Gastroesophageal sphincter (tissue), 4 donors: Measurements from ENCODE around the gene TIMP4. TPM values are rescaled to one million over a fixed set of nuclear protein-coding genes. Genes with fewer than 3 reads are reported as not detected.

ENCODE experiments used
- ATAC-seq: fragments of 150-250 bp; one replicate; pipeline ENCODE4 v1.9.1; 2016; ENCODE audit warnings: mild to moderate bottlenecking, moderate library complexity
- H3K27ac ChIP-seq, 4 donors: fragments of 200-600 bp; sonication (generic) in 3 of 4; 1 replicate in 3 of 4; 2 replicates in 1 of 4; pipeline ENCODE4 v1.5.1; 2016 to 2019
- H3K27me3 ChIP-seq: fragments of 200-600 bp; sonication (generic); one replicate; pipeline ENCODE4 v1.5.1; 2019
- H3K36me3 ChIP-seq, 2 donors: fragments of 200-600 bp; sonication (generic); one replicate each; pipeline ENCODE4 v1.5.1; 2019; ENCODE audit warnings: control low read depth in 1 of 2
- H3K4me1 ChIP-seq, 3 donors: fragments of 200-600 bp; sonication (generic); 1 replicate in 2 of 3; 2 replicates in 1 of 3; pipeline ENCODE4 v1.5.1; 2016 to 2019; ENCODE audit warnings: control low read depth in 2 of 3
- H3K4me3 ChIP-seq, 2 donors: fragments of 200-600 bp; sonication (generic); one replicate each; pipeline ENCODE4 v1.5.1; 2019; ENCODE audit warnings: mild to moderate bottlenecking in 1 of 2, moderate library complexity in 1 of 2
- H3K9me3 ChIP-seq, 3 donors: fragments of 200-600 bp; sonication (generic); one replicate each; pipeline ENCODE4 v1.5.1; 2017 to 2019; ENCODE audit warnings: control low read depth in 2 of 3
- CTCF ChIP-seq, 4 experiments: fragments of 200-600 bp in 2 of 4; fragments of 450-650 bp in 2 of 4; sonication (generic) in 1 of 4; IDR thresholded peaks; one replicate each; pipeline ENCODE4 v1.5.1; 2017 to 2019; ENCODE audit warnings: antibody characterized with exemption in 4 of 4, mild to moderate bottlenecking in 2 of 4, moderate library complexity in 2 of 4
- EP300 ChIP-seq: sonication (generic); formaldehyde crosslinking; IDR thresholded peaks from one replicate; pipeline ENCODE4 v1.6.1; 2017; ENCODE audit warnings: antibody characterized with exemption, mild to moderate bottlenecking
- POLR2A ChIP-seq, 2 donors: fragments of 450-650 bp; IDR thresholded peaks; one replicate each; pipeline ENCODE4 v1.6.1; 2017; ENCODE audit warnings: antibody characterized with exemption in 2 of 2, mild to moderate bottlenecking in 2 of 2, moderate library complexity in 1 of 2
- POLR2AphosphoS5 ChIP-seq: sonication (generic); formaldehyde crosslinking; IDR thresholded peaks from one replicate; pipeline ENCODE4 v1.6.1; 2017; ENCODE audit warnings: antibody characterized with exemption
- WGBS, 2 donors: methylation state at CpG; one replicate each; pipeline ENCODE4 v1.1.5; 2018; ENCODE audit warnings: low coverage in 1 of 2; 5-methylcytosine and 5-hydroxymethylcytosine counted together
- total RNA-seq, 4 donors: library from RNA; depleted of rRNA; stranded (reverse); fragments of >200 nt; gene quantifications; one replicate each; pipeline ENCODE4 v1.1.0, GENCODE V29; 2016

TIMP4 gene
- total RNA-seq, 4 donors from 2014 or later, result 16.5 to 35.1 (median 29.2) TPM

GRCh38 chr3:12181301-12181700 lies 22.6 kb upstream of the TIMP4 start:
- Histone ChIP-seq H3K27me3 (no peaks in the 10 kb centered on the region), H3K4me3 (no peak overlapping the region), H3K9me3 (no peaks in the 10 kb centered on the region), H3K4me1 (no peaks in the 10 kb centered on the region), H3K27ac (no peak overlapping the region), H3K36me3 (no peaks in the 10 kb centered on the region)
- 60 to 97% methylated on average over 1 to 2 of the region's 4 CpGs for WGBS, 2 donors
- no peak for ATAC-seq
- TF ChIP-seq CTCF (IDR thresholded peaks at IDR 0.05), result no peak
- TF ChIP-seq POLR2AphosphoS5, result no peak
- no peak for TF ChIP-seq POLR2A (IDR thresholded peaks at IDR 0.05)
- TF ChIP-seq EP300, result no peak

- no peak for TF ChIP-seq EP300
- ATAC-seq, result no peak
- Histone ChIP-seq H3K4me3 (no peak overlapping the region), H3K27ac (peak overlapping the region in 1 of 4 donors; percentile 24), H3K4me1 (no peaks in the 10 kb centered on the region), H3K36me3 (no peaks in the 10 kb centered on the region), H3K27me3 (no peaks in the 10 kb centered on the region), H3K9me3 (no peaks in the 10 kb centered on the region)
- 78 to 80% methylated on average over 1 of the region's 5 CpGs for WGBS, 2 donors
Measured at GRCh38 chr3:12180631-12181030, 21.9 kb upstream of the TIMP4 start.

GRCh38 chr3:12180218-12180617 lies 21.5 kb upstream of the TIMP4 start:
- no peaks in the 10 kb centered on the region for H3K4me1 ChIP-seq
- H3K4me3 ChIP-seq, result no peak overlapping the region
- TF ChIP-seq POLR2AphosphoS5 (no peak), CTCF (IDR thresholded peaks at IDR 0.05) (no peak), EP300 (no peak), POLR2A (IDR thresholded peaks at IDR 0.05) (no peak)
- H3K27me3 ChIP-seq, result no peaks in the 10 kb centered on the region
- H3K27ac ChIP-seq, result peak overlapping the region in 1 of 4 donors; percentile 24
- H3K9me3 ChIP-seq, result no peaks in the 10 kb centered on the region
- no peaks in the 10 kb centered on the region for H3K36me3 ChIP-seq
- no peak for ATAC-seq
- WGBS, 2 donors, result 46 to 67% methylated on average over 1 to 3 of the region's 6 CpGs

GRCh38 chr3:12179441-12179840 lies 20.7 kb upstream of the TIMP4 start:
- Histone ChIP-seq H3K36me3 (no peaks in the 10 kb centered on the region), H3K4me1 (no peaks in the 10 kb centered on the region), H3K27me3 (no peaks in the 10 kb centered on the region), H3K27ac (no peak overlapping the region), H3K4me3 (no peak overlapping the region), H3K9me3 (no peaks in the 10 kb centered on the region)
- no peak for ATAC-seq
- TF ChIP-seq EP300 (no peak), POLR2AphosphoS5 (no peak), POLR2A (IDR thresholded peaks at IDR 0.05) (no peak), CTCF (IDR thresholded peaks at IDR 0.05) (no peak)
- 67 to 92% methylated on average over 1 of the region's 1 CpG for WGBS, 2 donors

GRCh38 chr3:12178091-12178820 lies 19.5 kb upstream of the TIMP4 start:
- no peaks in the 10 kb centered on the region for H3K9me3 ChIP-seq
- no peaks in the 10 kb centered on the region for H3K27me3 ChIP-seq
- H3K36me3 ChIP-seq, result no peaks in the 10 kb centered on the region
- TF ChIP-seq CTCF (IDR thresholded peaks at IDR 0.05) (no peak), POLR2A (IDR thresholded peaks at IDR 0.05) (no peak), POLR2AphosphoS5 (no peak), EP300 (no peak)
- peak; percentile 48 for ATAC-seq
- H3K27ac ChIP-seq, result peak overlapping the region in 2 of 4 donors; percentile 34 to 46
- H3K4me1 ChIP-seq, result no peaks in the 10 kb centered on the region
- no peak overlapping the region for H3K4me3 ChIP-seq
- WGBS, 2 donors, result 75 to 79% methylated on average over 2 to 3 of the region's 6 CpGs
